ENCODE measurements around the gene NFIX.

NFIX gene

GRCh38 chr19:13039211-13039789 is 44.0 kb downstream of the NFIX start:
- no peak for DNase-seq

GRCh38 chr19:13040232-13040947 is 45.1 kb downstream of the NFIX start:
- no peak for DNase-seq

DNA sequence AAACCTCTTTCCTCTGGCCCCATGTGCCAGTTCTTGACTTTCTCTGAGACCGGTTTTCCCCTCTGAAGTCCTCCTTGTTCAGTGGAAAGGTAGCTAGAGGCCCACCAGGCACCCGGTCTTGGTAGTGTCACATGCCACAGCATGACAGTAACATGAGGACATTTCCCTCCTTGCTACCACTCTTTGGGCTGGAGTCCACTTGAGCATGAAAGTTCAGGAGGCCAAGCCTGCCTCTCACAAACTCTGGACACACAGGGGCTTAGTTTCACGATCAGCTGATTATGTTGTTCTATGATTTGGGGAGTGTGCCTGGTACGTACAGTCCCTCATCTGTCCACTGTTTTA is 45.6 kb downstream of the NFIX start:
- no peak for DNase-seq

GRCh38 chr19:13042443-13043130 is 47.3 kb downstream of the NFIX start:
- DNase-seq = peak; percentile 73

DNA sequence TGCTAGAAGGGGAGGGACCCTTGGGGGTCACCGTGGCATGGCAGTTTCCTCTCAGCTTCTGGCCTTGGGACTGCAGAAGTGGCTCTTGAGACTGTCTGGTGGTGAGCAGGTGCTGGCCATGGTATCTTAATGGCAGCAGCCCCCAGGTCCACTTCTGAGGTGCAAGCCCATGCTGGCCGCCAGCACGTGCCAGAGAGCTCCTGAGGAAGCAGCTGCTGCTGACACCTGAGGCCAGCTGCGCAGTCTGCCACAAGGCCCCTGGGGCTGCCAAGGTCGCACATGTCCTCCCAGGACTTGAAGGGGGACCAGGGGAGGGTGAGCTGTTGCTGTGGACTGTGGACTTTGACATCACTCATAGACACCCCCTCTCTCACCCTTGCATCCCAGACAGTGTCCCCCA is 48.0 kb downstream of the NFIX start:
- DNase-seq = no peak

DNA sequence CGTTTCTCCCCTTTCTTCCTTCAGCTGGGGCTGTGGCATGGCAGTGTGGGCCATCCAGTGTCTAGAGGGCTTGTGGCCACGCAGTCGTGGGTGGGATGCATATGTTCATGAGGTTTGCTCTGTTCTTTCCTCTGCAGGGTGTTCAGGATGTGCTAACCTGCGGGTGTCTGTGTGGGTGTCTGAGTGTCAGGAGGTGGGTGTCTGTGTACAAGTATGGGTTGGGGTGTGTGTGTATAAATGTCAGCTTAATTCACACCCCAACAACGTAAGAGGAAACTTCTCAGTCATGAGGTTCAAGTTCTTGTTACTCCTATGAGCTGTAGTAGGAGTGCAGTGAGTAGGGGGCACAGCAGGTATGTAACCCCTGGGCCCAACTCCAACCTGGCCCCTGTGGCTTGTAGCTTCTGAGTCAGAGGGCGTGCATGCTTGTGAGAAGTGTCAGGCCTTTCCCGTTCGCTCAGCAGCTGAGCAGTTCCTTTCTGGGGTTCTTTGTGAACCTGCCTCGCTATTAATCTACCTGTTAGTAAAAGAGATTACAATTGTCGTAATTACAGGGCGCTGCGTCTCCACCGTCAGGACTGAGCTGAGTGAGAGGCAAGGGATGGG is 49.1 kb downstream of the NFIX start:
- peak; percentile 49 for DNase-seq

GRCh38 chr19:13045812-13046211 is 50.5 kb downstream of the NFIX start:
- no peak for DNase-seq

GRCh38 chr19:13047374-13047773 is 52.1 kb downstream of the NFIX start:
- DNase-seq = no peak

DNA sequence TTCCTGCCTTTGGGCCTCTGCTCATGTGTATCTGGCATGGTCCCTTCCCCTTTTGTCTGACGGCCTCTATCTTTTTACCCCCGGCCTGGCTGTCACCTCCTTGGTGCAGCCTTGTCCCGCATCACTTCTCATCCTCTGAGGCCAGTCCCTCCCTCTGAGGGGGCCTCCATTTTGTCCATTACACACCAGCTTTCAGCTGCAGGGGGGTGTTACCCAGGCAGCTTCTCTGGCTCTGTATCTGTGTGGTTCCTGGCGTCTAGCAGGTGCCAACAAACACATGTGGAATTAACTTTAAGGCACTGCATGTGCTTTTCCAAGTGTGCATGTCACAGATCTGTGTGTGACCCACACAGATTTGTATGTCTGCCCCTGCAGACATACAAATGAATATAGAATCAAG is 55.0 kb downstream of the NFIX start:
- no peak for DNase-seq

GRCh38 chr19:13051557-13052165 is 56.4 kb downstream of the NFIX start:
- peak; percentile 46 for DNase-seq

GRCh38 chr19:13052447-13053175 is 57.3 kb downstream of the NFIX start:
- no peak for DNase-seq

- DNase-seq = peak; percentile 64
These were observed 58.0 kb downstream of the NFIX start for GRCh38 chr19:13053238-13053637.

DNA sequence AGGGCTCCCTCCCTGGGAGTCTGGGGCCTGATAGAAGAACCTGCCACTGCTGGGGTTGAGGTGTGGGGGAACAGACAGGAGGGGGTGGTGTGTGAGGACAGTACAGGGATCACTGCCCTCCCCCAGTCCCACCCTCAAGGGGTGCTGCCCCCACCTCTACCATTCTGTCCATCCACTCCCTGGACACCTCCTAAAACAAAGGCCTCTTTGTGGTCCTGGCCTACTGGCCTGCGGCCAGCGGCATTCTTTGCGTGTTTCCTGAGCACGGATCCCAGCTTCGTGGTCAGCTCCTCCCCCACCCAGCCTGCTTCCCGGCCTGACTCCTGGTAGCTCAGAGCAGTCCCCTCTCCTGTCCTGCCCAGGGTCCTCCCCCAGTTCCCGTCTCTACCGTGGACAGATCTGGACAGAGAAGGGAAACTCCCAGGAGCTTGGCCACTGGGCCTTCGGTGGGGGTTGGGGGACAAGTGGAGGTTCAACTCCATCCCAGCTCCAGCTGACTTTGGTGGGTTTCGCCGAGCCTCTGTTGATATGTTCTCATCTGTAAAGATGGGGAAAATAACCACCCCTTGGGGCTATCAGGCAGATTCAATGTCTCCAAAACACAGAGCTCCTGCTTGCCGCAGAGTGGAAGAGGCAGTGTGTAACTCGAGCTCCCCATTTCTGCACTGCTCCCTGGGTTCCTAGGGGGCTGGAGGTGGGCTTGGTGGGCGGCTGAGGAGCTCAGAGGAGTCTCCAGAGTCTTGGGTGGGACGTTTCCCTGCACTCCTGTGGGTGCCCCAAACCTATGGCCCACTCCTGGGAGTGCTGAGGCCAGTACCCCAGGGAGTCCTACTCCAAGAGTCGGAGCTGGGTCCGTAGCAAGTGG is 58.7 kb downstream of the NFIX start:
- peak; percentile 97 for DNase-seq

DNA sequence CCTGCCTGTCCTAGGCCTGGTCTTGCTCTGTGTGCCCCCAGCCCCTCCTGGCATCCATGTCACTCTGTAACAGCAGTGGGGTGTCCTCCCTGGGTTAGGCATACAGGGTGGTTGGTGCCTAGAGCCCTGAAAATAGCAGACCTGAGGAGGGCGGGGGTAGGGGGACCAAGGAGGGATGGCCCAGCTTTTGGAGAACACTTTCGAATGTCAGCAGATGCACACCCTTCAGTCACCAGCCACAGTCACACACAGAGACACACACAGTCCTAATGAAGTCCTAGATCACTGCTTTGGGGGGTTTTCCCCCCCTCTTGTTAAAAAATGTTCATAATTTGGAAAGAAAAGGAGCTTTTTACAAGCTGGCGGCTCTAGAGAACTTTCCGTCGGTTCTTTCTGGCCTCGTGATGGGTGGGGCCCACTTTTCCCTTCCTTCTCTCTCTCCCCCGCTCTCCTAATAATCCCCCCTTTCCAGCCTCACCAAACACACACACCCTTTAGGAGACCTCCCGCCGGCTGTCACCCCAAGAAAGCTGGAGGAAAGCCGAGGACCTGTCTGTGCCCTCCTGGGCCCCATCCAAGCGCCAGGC is 59.4 kb downstream of the NFIX start:
- no peak for DNase-seq

GRCh38 chr19:13055213-13056051 is 60.2 kb downstream of the NFIX start:
- DNase-seq = peak; percentile 98

DNA sequence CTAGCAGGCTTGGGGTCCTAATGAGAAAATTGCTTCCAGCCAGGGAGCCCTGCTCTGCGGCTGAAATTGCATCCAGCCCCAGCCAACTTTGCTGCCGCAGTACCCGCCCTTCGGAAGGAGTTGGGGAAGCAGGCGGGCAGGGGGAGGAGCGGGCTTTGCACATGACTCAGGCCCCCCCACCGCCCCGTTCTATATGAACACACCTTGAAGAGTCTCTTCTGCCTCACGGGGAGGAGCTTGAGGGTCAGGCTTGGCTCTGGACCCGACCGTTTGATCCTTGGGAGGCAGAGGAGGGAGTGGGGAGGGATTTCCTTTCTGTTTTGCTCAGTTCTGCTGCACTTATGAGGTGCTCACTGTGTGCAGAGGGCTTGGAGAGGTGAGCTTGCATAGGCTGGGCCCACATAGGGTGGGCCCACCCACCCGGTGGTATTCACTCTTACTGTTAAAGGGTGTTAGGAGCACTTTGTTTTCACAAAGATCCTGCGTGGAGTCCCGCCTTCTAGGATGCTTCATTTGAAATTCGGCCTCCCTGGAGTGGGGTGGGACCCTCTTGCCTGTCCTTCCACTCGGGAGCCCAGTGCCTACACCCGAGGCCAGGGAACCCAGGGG is 60.9 kb downstream of the NFIX start:
- DNase-seq = peak; percentile 96

- DNase-seq = no peak
These were observed 61.9 kb downstream of the NFIX start for GRCh38 chr19:13057147-13057572.

DNA sequence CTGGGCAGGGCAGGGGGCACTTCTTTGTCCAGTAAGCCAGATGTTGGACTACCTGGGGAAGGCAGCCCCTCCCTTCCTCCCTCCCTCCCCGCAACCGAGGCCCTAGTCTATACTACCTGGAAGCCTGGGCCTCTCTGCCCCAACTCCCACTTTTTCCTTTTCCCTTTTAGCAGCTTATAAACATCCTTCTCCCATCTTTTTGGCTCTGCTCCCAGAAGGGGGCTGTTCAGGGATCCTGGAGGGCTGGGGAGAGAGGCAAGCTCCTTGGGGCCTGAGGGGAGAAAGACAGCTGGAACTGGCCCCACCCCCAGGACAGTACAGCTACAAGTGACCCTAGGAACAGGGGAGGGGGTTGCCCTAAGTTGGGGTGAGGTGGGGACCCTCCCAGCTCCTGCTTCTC is 62.5 kb downstream of the NFIX start:
- peak; percentile 67 for DNase-seq

- DNase-seq = no peak
These were observed 63.8 kb downstream of the NFIX start for GRCh38 chr19:13058951-13059660.

All from fibroblast of skin of right biceps (primary cell).